Hematopoietic multipotent progenitor cell treated with erythropoietin and hydrocortisone succinate and interleukin-3 and kit ligand, for 6 days (in vitro differentiated cells): ENCODE measurements around the gene GPC1.

Source experiments
- DNase-seq: peaks from one replicate; pipeline ENCODE4 v3.0.0-alpha.2; 2015

GPC1 gene

DNA sequence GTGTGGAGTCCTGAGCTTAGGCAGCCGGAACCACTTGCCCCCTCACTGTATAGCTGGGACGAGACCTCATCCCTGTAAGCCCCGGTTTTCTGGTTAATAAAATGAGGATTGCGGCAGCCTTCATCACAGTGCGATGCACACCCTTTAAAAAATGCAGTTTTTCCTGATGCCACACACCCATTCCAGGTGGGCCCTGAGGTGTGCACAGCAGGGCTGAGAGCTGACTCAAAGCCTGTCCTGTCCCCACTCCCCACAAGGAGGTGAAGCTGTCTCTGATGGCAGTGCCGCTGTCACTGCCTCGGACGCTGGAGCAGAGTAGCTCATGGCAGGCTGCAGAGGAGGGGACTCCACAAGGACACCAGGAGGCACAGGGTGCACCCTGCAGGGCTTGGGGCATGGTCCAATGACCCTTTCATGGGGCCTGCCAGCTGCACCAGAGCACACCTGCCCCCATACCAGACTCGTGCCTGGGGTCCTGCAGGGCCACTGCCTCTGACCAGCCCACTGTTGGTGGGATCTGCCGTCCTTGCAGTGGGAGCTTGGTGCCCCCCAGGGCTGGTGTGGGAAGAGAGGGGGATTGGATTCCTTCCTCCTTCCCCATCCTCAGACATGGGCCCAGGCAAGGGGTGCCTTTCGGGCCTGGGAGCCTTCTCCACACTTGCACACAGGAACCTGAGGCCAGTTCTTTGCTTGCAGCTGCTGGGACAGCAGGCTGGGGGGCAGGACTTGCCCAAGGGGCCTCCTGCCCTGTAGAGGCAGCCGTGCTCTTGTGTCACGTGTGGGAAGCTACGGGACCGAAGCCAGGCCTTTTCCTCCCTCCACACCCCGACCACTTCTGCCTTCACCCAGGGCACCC is 22.8 kb downstream of the GPC1 start:
- no peak for DNase-seq

DNA sequence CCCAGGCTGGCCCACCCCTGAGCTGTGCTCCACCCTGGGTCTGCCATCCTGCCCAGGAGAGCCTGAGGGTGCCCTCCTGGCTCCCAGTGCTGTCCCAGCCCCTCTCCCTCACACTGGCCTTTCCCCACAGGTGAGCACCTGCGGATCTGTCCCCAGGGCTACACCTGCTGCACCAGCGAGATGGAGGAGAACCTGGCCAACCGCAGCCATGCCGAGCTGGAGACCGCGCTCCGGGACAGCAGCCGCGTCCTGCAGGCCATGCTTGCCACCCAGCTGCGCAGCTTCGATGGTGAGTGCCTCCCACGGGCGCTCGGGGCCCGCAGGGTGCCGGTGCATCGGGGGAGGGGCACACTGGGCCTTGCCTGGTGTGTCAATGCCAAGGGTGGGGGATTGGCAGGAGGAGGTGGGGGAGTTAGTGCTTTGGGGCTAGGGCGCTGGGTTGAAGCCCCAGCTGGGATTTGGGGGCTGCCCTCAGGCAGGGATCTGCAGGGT is 23.5 kb downstream of the GPC1 start:
- DNase-seq = no peak

DNA sequence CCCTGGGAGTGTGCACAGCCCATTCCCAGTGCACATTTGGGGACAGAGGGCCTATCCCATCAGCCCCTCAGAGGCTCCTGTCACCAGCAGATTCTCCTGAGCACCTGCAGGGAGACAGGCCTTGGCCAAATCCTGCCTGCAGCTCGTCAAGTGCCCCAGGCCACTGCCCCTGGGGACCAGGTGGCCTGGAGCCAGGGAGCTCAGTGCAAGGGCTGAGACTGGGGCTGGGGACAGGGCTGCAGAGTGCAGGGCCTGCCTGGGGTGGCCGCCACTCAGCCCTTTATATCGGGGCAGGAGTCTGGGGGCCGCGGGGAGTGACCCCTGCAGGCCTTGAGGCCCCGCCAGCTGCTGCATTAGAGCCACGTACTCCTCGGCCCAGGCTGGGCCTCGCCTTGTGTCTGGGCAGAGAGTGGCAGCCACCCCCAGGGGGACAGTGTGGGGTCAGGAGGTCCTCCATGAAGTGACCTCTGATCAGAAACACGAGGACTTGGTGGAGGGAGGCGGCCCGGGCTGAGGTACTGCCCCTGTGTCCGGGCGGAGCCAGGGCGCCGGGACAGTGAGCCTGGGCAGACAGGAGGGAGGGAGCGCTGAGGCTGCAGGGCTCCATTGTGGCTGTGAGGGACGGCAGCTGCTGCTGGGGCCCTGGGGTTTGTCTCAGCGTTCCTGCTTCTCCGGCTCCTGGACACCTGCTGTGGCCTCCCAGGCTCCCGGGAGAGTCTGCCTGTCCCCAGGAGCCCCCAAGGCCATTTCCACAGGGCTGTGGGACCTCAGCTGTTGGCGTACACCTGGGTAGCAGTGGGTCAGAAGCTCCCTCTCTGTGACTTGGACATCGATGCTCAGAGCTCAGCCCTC is 24.2 kb downstream of the GPC1 start:
- no peak for DNase-seq

DNA sequence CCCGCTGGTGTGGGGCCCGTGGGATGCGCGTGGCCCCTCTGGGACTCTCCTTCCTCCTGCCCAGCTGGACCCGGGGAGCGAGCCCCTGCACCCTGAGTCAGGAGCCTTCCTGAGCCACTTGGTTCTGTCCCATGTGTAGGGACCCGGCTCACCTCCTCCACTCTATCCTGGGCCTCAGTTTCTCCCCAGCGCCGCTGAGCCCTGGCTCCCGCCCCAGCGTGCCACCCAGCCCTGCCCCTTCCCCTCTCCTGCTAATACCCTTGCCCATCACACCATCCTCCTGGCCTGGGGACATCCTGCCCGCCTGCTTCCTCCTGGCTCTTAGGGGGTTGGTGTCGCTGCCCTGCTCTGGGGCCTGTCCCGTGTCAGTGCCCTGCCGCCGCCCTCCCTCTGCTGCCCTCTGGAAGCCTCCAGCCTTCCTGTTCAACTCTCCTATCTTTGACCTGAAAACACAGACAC is 24.8 kb downstream of the GPC1 start:
- DNase-seq = no peak

DNA sequence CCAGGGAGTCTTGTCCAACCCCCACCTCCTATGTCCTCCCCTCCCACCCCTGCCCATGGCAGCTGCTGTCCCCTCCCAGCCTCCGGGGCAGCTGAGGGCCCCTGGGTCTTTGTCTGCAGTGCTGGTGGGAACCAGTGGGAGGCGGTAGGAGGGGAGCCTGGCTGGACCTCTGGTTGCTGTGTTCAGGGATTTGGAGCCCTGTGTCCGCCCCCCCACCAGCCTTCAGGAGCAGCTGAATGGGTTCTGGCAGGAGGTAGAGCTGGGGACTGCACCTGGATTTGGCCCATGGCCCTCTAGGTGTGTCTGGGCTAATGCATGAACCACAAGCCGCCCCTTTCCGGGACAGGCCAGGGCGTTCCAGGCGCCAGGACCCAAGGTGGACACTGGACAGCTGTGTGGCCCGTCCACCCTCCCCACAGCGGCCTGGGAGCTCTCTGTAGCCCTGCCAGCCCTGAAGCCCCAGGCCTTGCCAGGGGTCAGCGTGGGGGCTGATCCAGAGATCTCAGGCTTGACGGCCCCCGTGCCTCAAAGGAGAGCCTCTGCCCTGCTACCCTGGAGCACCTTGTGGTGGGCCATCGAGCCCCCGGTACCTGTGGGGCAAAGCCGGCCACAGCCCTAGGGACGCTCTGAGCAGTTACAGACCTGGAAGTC is 25.4 kb downstream of the GPC1 start:
- DNase-seq = no peak

DNA sequence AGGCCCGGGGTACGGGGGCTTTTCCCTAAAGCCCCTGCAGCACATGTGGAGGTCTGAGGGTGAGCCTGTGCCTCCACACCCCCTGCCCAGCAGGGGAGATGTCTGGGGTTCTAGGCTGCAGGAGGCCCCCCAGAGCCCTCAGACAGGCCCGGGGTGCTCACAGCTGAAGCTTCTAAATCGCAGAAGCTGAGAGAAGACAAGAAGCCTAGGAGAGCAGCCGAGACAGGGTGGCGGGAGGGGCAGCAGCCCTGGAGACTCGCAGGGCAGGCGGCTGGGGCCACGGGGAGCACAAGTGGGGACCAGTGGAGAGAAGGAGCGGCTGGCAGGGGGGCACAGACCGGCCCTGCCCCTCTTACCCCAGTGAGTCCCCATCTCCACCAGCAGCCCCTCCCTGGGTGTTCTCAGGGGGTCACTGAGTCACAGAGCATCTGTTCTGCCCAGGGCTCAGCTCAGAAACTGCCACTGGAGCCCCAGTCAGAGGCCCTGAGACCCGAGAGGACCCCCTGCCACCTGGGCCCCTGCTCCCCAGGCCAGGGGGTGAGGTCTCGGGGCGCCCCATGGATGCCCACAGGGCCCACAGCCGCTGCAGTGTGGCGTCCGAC is 26.1 kb downstream of the GPC1 start:
- no peak for DNase-seq

DNA sequence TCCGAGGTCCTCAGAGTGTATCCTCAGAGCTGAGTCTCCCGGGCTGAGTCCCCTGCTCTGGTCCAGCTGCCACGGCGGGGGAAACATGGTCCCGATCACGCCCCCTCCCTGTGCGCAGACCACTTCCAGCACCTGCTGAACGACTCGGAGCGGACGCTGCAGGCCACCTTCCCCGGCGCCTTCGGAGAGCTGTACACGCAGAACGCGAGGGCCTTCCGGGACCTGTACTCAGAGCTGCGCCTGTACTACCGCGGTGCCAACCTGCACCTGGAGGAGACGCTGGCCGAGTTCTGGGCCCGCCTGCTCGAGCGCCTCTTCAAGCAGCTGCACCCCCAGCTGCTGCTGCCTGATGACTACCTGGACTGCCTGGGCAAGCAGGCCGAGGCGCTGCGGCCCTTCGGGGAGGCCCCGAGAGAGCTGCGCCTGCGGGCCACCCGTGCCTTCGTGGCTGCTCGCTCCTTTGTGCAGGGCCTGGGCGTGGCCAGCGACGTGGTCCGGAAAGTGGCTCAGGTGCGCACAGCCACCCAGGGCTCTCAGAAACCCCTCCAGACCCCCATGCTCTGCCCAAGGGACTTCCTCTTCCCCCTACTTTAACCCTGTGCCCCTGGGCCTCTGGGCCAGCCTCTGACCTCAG is 26.7 kb downstream of the GPC1 start:
- DNase-seq = no peak

DNA sequence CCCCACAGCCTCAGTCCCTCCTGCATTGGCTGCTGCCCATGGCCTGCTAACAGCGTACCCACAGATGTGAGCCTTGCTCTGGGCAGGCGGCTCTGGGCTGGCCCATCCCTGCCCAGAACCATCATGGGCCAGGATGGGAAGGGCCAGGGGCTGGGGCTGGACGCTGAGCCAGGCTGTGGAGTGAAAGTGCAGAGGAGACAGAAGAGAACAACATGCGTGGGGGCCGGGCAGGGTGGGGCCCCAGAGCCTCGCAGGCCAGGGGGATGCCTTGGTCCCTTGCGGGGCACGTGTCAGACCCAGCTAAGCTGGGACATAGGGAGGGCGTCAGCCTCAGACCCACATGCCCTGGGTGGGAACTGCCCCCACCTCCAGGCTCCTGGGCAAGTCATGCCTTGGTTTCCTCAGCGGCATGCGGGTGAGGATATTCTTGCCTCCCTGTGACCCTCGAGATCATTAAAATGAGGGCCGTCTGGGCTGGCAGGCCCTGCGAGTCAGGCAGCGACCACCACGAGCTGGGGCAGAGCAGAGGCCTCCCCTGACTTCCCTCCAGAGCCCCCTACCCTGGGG is 27.3 kb downstream of the GPC1 start:
- no peak for DNase-seq

DNA sequence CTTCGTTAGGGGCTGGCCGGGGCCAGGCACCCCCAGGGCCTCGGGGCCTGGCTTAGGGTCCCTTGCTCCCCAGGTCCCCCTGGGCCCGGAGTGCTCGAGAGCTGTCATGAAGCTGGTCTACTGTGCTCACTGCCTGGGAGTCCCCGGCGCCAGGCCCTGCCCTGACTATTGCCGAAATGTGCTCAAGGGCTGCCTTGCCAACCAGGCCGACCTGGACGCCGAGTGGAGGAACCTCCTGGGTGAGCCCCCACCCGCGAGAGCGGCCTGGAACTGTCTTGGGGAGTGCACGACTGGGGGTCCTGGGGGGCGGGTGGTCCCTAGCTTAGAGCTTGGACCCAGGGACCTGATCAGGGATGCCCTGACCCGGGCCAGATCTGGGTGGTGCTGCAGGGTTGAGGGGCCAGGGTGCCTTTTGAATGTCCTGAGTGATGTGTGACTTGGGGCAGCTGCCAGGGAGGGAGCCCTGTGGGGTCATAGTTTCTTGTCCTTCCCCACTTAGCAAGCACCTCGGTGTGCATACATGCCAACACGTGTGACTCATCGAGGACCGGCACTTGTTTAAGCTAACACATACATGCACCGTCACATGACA is 27.9 kb downstream of the GPC1 start:
- no peak for DNase-seq

DNA sequence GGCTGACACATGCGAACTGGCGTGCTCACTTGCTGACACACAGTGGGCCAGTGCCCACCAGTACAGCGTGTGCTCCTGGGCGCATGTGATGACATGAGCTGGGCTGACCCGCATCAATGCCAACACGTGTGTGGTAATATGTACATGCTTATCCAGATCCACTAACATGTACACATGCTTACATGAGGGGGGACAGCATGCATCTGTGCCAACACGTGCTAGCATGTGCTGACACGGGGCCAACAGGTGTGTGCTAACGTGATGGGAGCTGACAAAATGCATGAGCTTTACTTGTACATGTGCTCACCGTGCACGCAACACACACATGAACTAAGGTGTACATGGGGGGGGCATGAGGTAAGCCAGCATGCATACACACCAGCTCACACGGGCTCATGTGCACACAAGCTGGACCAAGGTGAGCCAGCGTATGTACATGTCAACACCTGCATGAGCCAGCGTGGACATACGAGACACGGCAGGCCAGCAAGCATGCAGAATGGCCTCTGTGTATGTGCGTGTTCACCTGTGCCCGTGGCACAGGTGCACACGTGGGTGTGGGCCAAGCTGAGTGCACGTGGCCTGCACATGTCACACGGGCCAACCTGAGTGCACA is 28.5 kb downstream of the GPC1 start:
- DNase-seq = no peak

DNA sequence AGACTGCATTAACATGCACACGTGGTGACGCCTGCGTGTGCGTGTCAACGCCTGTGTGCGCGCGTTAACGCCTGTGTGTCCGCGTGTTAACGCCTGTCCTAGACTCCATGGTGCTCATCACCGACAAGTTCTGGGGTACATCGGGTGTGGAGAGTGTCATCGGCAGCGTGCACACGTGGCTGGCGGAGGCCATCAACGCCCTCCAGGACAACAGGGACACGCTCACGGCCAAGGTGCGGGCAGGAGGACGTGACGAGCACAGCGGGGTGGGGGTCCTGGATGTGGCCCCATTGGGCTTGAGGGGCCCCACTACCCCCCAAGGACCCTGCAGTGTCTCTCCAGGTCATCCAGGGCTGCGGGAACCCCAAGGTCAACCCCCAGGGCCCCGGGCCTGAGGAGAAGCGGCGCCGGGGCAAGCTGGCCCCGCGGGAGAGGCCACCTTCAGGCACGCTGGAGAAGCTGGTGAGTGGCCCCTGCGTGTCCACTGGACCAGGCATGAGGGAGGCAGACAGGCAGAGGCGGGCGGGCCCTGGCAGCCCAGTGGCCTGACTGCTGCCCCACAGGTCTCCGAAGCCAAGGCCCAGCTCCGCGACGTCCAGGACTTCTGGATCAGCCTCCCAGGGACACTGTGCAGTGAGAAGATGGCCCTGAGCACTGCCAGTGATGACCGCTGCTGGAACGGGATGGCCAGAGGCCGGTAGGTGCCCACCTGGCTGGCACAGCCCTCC is 29.2 kb downstream of the GPC1 start:
- no peak for DNase-seq

DNA sequence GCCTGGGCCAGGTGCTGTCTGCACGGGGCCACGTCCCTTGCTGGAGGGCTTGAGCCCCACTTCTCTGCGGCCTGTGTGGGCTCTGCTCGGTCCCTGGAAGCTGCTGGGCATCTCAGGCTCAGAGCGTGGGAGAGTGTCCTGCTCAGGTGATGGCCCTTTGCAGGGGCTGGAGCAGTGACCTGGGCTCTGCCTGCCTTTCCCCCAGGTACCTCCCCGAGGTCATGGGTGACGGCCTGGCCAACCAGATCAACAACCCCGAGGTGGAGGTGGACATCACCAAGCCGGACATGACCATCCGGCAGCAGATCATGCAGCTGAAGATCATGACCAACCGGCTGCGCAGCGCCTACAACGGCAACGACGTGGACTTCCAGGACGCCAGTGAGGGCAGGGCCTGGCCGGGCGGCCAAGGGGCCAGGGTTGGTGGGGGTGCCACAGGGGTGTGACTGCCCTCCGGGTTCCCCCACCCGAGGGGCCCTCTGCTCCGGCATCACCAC is 29.9 kb downstream of the GPC1 start:
- DNase-seq = no peak

DNA sequence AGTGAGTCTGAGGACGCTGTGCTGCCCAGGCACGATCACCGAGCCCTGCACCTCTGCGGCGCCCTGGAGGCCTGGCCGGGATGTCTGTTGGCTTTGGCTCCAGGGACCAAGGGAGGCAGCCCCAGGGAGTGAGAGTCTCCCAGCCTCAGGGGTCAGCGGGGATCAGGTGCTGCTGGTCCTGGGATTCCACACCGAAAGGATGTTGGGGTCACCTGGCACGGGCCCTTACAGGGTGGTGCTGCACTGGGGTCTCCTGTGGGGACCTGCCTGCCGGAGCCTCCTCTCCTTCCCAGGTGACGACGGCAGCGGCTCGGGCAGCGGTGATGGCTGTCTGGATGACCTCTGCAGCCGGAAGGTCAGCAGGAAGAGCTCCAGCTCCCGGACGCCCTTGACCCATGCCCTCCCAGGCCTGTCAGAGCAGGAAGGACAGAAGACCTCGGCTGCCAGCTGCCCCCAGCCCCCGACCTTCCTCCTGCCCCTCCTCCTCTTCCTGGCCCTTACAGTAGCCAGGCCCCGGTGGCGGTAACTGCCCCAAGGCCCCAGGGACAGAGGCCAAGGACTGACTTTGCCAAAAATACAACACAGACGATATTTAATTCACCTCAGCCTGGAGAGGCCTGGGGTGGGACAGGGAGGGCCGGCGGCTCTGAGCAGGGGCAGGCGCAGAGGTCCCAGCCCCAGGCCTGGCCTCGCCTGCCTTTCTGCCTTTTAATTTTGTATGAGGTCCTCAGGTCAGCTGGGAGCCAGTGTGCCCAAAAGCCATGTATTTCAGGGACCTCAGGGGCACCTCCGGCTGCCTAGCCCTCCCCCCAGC is 30.5 kb downstream of the GPC1 start:
- no peak for DNase-seq

DNA sequence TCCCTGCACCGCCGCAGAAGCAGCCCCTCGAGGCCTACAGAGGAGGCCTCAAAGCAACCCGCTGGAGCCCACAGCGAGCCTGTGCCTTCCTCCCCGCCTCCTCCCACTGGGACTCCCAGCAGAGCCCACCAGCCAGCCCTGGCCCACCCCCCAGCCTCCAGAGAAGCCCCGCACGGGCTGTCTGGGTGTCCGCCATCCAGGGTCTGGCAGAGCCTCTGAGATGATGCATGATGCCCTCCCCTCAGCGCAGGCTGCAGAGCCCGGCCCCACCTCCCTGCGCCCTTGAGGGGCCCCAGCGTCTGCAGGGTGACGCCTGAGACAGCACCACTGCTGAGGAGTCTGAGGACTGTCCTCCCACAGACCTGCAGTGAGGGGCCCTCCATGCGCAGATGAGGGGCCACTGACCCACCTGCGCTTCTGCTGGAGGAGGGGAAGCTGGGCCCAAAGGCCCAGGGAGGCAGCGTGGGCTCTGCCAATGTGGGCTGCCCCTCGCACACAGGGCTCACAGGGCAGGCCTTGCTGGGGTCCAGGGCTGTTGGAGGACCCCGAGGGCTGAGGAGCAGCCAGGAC is 31.2 kb downstream of the GPC1 start:
- DNase-seq = no peak

DNA sequence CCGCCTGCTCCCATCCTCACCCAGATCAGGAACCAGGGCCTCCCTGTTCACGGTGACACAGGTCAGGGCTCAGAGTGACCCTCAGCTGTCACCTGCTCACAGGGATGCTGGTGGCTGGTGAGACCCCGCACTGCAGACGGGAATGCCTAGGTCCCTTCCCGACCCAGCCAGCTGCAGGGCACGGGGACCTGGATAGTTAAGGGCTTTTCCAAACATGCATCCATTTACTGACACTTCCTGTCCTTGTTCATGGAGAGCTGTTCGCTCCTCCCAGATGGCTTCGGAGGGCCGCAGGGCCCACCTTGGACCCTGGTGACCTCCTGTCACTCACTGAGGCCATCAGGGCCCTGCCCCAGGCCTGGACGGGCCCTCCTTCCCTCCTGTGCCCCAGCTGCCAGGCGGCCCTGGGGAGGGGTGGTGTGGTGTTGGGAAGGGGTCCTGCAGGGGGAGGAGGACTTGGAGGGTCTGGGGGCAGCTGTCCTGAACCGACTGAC is 31.7 kb downstream of the GPC1 start:
- no peak for DNase-seq

DNA sequence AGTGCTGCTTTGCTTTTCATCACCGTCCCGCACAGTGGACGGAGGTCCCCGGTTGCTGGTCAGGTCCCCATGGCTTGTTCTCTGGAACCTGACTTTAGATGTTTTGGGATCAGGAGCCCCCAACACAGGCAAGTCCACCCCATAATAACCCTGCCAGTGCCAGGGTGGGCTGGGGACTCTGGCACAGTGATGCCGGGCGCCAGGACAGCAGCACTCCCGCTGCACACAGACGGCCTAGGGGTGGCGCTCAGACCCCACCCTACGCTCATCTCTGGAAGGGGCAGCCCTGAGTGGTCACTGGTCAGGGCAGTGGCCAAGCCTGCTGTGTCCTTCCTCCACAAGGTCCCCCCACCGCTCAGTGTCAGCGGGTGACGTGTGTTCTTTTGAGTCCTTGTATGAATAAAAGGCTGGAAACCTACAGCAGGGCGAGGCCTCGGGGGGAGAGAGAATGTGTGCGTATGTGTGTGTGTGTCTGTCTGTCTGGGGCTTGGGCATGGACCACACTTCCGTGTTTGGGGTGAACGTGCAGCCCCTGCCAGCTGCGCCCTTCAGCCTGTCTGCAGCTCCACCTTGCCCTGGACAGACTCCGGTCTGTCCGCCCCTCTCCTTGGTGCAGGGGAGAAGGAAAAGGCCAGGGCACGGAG is 32.3 kb downstream of the GPC1 start:
- DNase-seq = no peak

DNA sequence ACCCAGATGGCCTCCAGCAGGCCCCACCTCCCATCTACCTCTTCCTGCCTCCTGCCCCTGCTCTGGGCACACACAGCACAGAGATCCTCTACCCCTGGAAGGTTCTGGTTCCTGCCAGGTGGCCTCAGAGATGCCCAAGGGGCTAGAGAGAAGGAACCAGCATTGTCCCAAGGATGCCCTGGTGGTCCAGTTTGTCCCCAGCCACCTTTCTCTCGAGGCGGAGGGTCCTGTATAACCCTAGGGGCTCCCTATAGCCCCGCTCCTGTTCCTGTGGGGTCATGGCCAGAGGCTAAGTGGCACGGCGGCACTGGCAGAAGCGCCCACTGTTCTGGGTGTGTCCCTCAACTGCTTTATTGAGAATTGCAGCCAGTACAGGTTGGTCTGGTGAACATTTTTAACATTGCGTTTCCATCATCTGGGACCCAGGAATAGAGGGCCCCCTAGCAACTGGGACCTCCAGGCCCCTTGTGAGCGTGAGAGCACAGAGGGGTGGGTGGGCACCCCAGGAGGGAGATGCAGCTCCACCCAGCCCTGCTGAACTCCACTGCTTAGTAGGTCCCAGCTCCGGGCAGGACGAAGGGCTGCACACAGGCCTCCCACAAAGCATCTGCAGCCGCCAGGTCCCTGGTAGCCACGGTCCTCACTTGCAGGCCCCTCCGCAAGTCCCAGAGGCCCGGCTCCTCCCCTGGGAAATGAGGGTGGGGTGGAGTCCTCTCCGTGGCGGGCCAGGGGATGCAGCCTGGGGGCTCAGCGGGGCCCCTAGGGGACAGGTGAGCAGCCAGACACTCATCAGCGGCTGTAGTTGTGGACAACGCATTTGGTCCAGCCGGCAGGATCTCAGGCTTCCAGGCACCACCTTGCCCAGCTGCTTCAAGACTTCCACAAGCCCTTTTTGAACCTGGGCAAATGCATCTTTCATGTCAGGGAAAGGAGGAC is 33.1 kb downstream of the GPC1 start:
- DNase-seq = no peak
